Left colon (tissue), 2 donors: Measurements from ENCODE around the gene ADAM10. TPM values are rescaled to one million over a fixed set of nuclear protein-coding genes. Genes with fewer than 3 reads are reported as not detected.
A peak's percentile ranks its signal among the peaks of the same experiment; 100 is the strongest.
"Not testable (repeated sequence)": the region's sequence is repeated elsewhere in the genome, so short reads cannot be mapped to it uniquely, and the experiment has no call there.

Experiments used
- ATAC-seq: fragments of 200-7000 bp; cut with Tn5 transposase; one replicate; pipeline ENCODE4 v1.9.1; 2020; ENCODE audit warnings: mild to moderate bottlenecking, moderate library complexity
- DNase-seq, 2 donors: peaks; one replicate each; pipeline ENCODE4 v3.0.0-alpha.2; 2020
- intact Hi-C, 2 donors: fragments of 100-400 bp; cut with DNase I in 1 of 2; cut with micrococcal nuclease in 1 of 2; formaldehyde crosslinking; loops; one replicate each; pipeline versions ENCODE4 v1.11.2 to v1.14.0; 2022; cut with DNase I, micrococcal nuclease
- total RNA-seq, 2 donors: library from RNA; stranded (reverse); fragmentation: NEBNext Ultra II Directional; extraction: Animal tissue kit (Norgen Biotek cat#: 25700); gene quantifications; one replicate each; pipeline ENCODE4 v1.2.1, GENCODE V29; 2021
- donor health status: DM: no; HTN: no; CAD: no.
- donor health status: DM: yes; HTN: yes; CAD: no.

Gene ADAM10
- total RNA-seq, 2 donors from 2014 or later, result 138 to 183 TPM

DNA sequence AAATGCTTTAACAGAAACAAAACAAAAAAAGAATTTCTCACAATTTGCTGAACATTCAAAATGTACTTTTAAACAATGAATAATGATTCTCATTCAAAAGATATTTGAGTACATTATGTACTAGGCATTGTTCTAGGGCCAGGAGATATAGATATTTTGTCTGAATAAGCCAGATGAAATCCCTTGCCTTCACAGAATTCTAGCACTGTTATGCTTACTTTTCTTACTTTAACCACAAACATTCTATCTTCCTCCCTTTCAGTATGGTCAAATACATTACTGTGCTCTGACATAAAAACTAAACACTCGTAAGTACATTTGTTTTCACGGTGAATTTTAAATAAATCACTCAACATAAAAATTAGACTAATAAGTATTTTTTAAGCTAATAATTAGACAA lies 116.7 kb downstream of the ADAM10 start:
- intact Hi-C loops, result no loop called here
- no peak for ATAC-seq
- no peak for DNase-seq

DNA sequence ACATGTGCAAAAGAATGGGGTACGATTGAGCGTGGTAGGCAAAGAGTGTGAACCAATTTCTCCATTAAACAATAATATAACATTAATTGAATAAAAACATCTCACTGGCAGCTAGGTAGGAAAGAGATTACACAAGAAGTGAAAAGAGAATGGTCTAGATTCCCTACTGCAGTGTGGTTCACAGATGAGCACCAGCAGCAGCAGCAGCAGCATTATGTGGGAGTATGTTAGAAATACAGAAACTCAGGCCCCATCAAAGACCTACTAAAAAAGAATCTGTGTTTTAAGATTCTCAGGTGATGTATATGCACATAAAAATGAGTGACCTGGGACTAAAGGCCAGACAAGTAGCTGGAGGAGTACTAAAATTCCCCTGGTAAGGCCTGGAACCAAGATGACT lies 118.2 kb downstream of the ADAM10 start:
- ATAC-seq (no peak), DNase-seq (no peak)
- intact Hi-C loops, result no loop called here

DNA sequence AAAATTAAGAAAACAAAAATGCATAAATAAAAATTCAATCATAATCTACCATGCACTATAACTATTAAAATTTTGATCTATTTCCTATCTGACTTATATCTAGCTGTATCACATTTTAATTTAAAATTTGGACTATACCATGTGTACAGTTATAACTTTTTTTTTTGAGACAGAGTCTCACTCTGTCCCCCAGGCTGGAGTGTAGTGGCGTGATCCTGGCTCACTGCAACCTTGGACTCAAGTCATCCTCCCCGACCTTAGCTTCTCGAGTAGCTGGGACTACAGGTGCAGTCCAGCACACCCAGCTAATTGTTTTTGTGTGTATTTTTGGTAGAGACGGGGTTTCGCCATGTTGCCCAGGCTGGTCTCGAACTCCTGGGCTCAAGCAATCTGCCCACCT lies 119.9 kb downstream of the ADAM10 start:
- intact Hi-C loops, result no loop called here
- ATAC-seq, result no peak
- DNase-seq, result no peak

DNA sequence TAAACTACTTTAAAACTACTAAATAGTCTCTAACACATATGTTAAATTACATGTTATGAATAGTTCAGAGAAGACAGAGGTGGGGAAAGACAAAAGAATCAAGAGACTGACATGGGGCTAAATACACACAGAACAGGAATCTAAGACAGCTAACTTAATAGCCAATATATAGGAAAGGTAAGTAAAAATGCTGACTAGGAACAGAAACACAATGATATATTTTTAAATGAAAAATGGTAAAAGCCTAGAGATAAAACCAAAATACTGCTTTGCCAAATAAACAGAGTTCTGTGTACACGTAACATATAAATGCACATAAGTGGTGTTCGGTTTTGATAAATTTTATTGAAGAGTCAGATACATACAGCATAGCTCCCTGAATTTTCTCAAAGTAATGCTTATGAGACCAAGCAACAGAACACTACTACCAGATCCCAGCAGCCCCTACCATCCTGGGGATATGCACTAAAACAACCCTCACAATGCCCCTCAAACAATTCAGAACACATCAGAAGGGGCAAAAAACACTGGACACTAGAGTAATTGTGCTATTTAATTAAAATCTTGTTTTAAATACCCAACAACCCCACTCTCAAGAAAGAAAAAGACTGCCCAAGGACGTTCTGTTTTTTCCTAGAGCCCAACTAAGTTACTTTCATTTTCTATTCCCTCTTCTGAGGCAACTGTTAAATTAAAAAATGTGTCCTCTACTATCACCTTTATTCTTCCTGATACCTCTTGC lies 121.1 kb downstream of the ADAM10 start:
- no peak for DNase-seq
- intact Hi-C loops, result no loop called here
- ATAC-seq, result peak; percentile 67

DNA sequence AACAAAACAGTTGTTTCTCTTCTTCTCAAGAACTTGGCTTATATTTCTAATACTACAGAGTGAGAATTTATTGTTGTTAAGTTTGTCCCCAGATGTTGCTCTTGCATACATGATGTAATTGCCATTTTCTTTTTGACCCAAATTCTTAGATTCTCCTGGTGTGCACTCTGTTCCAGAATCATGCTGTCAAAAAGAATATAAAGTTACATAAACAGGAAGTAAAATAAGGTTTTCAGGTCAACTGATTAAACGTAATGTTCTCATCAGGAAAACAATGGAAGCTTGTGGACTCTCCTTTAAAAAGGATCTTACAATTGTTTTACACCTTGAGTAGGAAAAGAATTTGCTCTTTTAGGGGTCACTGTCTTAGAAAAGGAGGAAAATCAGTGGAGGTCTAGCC lies 121.8 kb downstream of the ADAM10 start:
- ATAC-seq (peak; percentile 68), DNase-seq (no peak)
- intact Hi-C loops, result no loop called here

DNA sequence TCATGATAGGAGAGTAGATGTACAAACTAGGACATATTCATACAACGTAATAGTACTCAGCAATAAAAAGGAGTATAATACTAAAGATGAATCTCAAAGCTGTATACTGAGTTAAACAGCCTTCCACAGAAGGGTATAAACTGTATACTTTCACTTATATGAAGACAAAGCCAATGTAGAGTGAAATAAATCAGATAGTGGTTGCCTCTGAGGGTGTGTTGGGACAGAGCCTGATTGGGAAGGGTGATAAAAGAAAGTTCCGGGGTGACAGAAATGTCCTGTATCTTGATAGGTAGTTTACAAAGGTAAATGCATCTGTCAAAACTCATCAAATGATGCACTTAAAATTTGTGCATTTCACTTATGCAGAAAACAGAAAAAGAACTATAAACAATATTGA lies 122.5 kb downstream of the ADAM10 start:
- intact Hi-C loops, result no loop called here
- peak; percentile 62 for ATAC-seq
- no peak for DNase-seq

DNA sequence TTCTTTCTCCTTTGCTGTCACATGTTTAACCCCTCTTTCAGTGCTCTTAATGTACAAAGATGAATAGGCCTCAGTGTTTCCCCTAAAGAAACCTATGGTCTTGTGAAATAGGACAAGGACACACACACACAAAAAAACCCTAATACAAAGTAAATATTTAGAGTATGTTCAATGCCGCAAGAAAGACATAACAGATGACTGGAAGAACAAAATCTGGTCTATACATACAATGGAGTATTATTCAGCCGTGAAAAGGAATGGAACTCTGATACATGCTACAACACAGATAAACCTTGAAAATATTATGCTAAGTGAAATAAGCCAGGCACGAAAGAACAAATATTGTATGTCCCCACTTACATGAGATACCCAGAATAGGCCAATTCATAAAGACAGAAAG lies 123.1 kb downstream of the ADAM10 start:
- intact Hi-C loops, result no loop called here
- DNase-seq (no peak), ATAC-seq (no peak)

DNA sequence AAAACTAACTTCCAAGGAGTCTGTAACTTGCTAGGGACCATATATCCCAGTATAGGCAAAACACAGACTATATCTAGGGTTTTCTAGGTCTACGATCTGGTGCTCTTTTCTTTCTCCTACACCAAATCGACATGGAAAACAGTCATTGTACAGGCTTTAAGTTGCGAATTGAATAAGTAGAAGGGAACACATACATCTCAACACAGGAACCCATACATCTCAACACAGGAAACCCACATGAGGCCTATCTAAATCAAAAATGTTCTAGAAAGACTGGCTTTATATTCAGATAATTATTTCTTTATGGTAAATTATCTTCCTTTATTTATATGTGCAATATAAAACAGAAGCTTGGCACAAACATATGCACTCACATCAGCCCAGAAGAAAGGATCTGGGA lies 126.6 kb downstream of the ADAM10 start:
- DNase-seq (no peak), ATAC-seq (no peak)
- intact Hi-C loops, result no loop called here

DNA sequence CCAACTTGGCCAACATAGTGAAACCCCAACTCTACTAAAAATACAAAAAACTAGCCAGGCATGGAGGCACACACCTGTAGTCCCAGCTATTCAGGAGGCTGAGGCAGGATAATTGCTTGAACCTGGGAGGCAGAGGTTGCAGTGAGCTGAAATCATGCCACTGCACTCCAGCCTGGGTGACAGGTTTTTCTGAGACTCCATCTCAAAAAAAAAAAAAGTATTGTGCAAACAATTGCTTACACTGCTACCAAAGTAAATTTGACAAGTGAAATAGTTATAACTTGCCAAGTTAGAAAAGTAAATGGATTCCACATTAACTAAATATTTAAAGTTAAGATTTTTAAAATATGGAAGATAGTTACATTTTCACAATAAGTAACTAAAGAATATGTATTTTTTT lies 129.2 kb downstream of the ADAM10 start:
- DNase-seq, intact Hi-C loops, ATAC-seq: not testable (repeated sequence)

DNA sequence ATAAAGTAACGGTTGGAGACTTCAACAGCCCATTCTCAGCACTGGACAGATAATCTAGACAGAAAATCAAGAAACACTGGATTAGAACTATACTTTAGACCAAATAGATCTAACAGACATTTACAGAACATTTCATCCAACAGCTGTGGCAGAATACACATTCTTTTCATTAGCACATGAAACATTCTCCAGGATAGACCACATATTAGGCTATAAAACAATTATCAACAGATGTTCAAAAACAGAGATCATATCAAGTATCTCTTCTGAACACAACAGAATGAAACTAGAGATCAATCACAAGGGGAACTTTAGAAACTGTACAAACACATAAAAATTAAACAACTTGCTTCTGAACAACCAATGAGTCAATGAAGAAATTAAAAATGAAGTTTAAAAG lies 133.3 kb downstream of the ADAM10 start:
- intact Hi-C loops, result no loop called here
- DNase-seq, result no peak
- no peak for ATAC-seq

DNA sequence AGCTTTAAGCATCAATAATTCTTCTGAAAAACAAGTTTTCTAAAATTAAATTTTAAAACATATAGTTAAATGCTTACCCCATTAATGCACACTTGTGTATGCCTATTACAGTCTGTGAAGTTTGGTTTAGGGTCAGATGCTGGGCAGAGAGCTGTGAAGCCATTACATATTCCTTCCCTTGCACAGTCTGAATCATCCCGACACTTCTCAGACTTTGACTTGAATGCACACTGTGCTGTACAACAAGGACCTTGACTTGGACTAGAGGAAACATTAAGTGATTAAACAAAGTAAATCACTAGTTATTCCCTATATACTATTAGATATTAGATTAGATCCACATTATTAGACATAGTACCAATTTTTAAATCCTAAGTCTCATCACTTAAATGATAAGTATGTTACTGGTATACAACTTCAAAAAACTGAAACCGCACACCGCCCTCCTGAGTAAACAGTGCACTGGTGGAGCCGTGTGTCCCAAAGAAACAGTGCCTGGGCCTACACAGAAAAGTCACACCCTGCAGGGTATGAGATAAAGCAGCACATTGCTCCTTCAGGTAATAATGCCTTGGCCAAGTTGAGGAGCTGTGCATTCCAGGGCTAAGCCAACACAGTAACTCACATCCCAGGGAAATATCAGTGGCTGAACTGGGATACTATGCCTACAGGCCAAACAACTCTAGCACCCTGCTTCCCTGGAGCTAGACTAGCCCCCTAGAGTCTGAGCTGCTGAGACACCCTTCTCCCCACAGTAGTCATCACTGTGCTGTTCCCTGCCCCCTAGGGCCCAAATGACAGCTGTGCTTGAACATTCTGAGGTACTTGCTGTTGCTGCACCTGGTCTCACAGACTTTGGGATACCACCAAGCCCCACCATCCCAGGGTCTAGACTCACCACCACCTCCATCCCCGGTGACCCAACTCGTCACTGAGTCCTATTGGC lies 137.5 kb downstream of the ADAM10 start:
- intact Hi-C loops, result no loop called here
- DNase-seq (peak; percentile 43), ATAC-seq (peak; percentile 98)

DNA sequence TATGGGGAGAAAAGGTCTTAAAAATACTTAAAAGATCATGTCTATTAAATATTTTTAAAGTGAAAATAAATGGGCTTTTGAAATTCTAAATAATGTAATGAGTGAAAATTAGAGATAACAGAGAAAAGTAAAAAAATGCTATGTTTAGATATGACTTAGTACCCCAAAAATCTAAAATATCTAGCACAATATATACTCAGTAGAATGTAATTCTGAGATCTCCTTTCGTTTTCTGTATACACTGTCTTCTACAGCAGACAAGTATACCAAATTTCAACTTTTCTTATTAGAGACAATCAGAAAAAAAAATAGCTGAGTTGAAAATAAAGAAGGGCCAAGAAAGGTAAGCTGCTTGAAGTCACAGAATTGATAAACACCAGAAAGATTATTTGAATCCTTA lies 140.8 kb downstream of the ADAM10 start:
- DNase-seq (no peak), ATAC-seq (no peak)
- intact Hi-C loops, result no loop called here

DNA sequence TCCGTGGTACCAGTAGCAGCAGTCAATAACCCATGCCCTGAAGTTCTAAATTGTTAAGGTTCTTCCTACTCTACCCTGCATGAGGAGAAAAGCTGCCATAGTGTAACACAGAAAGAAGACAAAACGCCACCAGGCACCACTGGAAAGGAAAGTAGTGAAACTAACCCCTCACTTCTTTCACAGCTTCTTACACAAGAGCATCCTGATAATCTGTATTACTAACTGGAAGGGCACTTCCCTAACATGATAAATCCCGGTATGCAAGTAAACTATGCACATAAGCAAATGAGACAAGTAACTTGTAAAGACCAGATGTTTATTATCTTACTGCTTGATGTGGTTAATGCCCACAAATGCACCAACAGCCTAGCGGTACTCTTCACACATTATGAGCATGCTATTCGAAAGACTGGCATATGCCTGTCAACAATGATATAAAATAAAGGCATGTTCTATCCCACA lies 141.3 kb downstream of the ADAM10 start:
- intact Hi-C loops, result no loop called here
- DNase-seq (no peak), ATAC-seq (no peak)

DNA sequence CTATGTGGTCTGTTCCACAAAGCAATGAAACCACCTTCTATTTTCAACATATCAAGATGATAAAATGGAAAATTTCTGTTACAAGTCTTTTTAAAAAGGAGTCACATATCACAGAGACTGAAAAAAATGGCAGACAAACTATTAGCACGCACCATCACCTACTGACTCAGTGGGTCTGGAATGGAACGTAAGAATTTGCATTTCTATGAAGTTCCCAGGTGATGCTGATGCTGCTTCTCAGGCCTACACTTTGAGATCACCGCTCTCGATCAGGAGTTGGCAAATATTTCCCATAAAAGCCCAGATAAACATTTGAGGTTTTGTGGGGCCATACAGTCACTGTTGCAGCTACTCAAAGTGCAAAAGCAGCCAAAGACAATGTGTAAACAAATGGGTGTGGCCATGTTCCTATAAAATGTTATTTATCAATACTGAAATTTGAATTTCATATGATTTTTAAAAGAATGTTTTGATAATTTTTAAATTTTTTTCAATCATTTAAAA lies 142.9 kb downstream of the ADAM10 start:
- intact Hi-C loops, result no loop called here
- no peak for ATAC-seq

DNA sequence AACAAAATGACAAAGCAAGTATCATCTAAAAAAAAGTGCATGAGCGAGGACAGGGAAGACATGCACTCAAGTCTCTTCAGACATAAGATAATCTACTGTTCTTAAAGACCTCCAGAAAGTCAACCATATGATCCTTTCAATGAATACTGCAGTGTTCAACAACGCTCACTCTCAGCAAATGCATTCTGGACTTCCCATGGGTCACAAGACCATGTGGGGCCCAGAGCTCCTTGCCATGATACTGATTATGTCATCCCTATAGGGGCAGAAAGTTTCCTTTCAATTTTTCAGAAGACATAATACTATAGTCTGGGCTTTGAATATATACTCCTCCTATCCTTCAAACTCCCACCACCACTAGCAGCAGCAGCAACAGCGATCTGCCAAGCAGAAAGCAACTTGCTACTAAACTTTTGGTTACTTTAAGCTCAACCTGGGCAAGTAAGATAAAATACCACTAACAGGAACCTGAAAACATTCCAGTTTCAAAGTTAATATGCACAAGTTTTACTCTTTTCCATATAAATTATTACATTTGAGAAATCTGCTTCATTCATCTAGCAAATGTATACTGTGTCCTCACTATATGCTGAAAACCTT lies 143.5 kb downstream of the ADAM10 start:
- no peak for ATAC-seq
- intact Hi-C loops, result no loop called here
- no peak for DNase-seq

More for the DNA sequence above, 142.9 kb downstream of the ADAM10 start:
- DNase-seq, result no peak

DNA sequence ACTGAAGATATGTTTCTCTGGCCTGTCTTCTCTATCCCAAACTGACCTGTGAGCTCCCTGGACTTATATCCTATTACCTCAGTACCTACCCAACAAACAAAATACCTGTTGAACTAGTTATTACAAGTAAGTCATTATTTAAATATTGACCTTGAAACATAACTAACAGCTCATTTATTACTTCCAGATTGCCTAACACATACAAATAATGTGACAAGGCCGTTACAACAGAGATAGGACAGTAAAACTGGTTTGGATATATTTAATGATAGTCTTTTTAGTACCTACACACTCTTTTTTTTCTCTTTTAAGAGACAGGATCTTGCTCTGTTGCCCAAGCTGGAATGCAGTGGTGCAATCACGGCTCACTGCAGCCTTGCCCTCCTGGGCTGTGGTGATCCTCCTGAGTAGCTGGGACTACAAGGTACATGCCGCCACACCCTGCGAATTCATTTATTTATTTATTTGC lies 145.0 kb downstream of the ADAM10 start:
- DNase-seq (no peak), ATAC-seq (peak; percentile 77)
- intact Hi-C loops, result no loop called here

DNA sequence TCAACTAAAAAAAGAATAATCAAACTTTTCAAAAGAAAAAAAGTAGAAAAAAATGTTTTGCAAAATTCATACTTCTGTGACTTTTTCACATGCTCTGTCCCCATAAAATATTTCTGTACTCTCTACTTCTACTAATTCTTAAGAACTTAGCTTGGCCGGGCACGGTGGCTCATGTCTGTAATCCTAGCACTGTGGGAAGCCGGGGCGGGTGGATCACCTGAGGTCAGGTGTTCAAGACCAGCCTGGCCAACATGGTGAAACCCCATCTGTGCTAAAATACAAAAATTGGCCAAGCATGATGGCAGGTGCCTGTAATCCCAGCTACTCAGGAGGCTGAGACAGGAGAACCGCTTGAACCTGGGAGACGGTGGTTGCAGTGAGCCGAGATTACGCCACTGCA lies 145.6 kb downstream of the ADAM10 start:
- DNase-seq, ATAC-seq, intact Hi-C loops: not testable (repeated sequence)

DNA sequence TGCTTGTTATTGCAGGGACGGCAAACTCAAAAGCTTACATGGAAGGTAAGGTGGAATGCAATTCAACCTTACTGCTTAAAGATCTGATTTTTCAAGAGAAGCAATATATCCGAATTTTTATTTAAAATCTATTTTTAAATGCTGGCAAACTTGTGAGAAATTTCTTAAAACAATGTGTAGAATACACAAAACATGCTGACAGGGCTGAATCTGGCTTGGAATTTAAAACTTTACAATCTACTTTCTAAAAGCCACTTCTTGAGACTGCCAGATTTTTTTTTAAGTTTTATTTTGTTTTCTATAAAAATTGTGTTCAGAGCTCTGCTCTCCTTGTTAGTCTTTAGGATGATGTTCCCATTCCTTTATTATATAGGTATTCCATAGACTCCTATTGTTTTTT lies 146.7 kb downstream of the ADAM10 start:
- DNase-seq (no peak), ATAC-seq (no peak)
- intact Hi-C loops, result no loop called here

DNA sequence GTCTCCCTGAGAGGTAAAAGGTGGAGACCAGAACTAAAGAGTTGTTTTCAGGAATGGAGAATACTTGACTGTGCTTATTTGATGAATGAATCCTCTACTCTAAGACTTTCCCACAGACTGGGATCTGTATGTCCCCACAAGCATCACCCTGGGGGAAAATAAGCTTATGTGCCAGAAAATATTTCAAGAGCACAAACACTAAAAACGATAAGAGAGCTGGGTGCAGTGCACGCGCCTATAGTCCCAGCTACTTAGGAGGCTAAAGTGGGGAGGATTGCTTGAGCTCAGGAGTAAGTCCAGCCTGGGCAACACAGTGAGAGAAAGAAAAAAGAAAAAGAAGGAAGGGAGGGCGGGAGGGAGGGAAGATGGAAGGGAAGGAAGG lies 150.7 kb downstream of the ADAM10 start:
- DNase-seq, result no peak
- intact Hi-C loops, result loop anchor here in 1 of 2 donors (10.0 kb wide), 1 partner anchor 64 kb away; no protein-coding TSS in a partner anchor
- no peak for ATAC-seq
